HL-60 (cell line): ENCODE data around the gene ALK.
A peak's percentile ranks its signal among the peaks of the same experiment; 100 is the strongest.

Experiments used
- DNase-seq, 2 experiments: peaks; one replicate each; pipeline ENCODE4 v3.0.0-alpha.2; 2010 to 2020; ENCODE audit warnings: low read depth in 1 of 2, low spot score in 1 of 2
- H3K27ac ChIP-seq: fragments of 250-450 bp; sonication (Bioruptor Pico); replicated peaks from 2 replicates; pipeline ENCODE4 v1.5.1; 2020; ENCODE audit warnings: mild to moderate bottlenecking, moderate library complexity
- H3K27me3 ChIP-seq: fragments of 250-450 bp; sonication (Bioruptor Pico); 2 replicates; pipeline ENCODE4 v1.5.1; 2021; ENCODE audit warnings: mild to moderate bottlenecking, moderate library complexity; ENCODE audit not compliant: insufficient read depth, poor library complexity, severe bottlenecking
- H3K4me3 ChIP-seq: replicated peaks from 2 replicates; pipeline ENCODE4 v1.5.1; 2011; ENCODE audit warnings: mild to moderate bottlenecking, control low read depth, low read length; ENCODE audit not compliant: insufficient read depth
- GABPA ChIP-seq: IDR thresholded peaks from 2 replicates; pipeline ENCODE4 v1.6.1; 2012; ENCODE audit warnings: low read depth
- POLR2AphosphoS5 ChIP-seq: IDR thresholded peaks from 2 replicates; pipeline ENCODE4 v1.6.1; 2012; ENCODE audit warnings: low read depth
- REST ChIP-seq: IDR thresholded peaks from 2 replicates; pipeline ENCODE4 v1.6.1; 2012; ENCODE audit warnings: low read depth; ENCODE audit not compliant: insufficient replicate concordance
- SPI1 ChIP-seq: IDR thresholded peaks from 2 replicates; pipeline ENCODE4 v1.6.1; 2012; ENCODE audit warnings: low read depth, mild to moderate bottlenecking, borderline replicate concordance
- TF ChIP-seq, protein P1 (sequence below): IDR thresholded peaks from one replicate; pipeline ENCODE4 v1.5.1; 2011; ENCODE audit warnings: low read length, control low read depth, inconsistent platforms; ENCODE audit not compliant: insufficient read depth

ALK gene

GRCh38 chr2:29954316-29954715, 32.9 kb upstream of the ALK start:
- Histone ChIP-seq H3K4me3 (no peak overlapping the region), H3K27me3 (no peaks in the 10 kb centered on the region), H3K27ac (no peak overlapping the region)
- no peak for DNase-seq
- 0 out of 2 replicates have a peak, but pooled peaks have one; percentile 1 for TF ChIP-seq SPI1
- no peak for TF ChIP-seq POLR2AphosphoS5
- TF ChIP-seq, protein P1, sequence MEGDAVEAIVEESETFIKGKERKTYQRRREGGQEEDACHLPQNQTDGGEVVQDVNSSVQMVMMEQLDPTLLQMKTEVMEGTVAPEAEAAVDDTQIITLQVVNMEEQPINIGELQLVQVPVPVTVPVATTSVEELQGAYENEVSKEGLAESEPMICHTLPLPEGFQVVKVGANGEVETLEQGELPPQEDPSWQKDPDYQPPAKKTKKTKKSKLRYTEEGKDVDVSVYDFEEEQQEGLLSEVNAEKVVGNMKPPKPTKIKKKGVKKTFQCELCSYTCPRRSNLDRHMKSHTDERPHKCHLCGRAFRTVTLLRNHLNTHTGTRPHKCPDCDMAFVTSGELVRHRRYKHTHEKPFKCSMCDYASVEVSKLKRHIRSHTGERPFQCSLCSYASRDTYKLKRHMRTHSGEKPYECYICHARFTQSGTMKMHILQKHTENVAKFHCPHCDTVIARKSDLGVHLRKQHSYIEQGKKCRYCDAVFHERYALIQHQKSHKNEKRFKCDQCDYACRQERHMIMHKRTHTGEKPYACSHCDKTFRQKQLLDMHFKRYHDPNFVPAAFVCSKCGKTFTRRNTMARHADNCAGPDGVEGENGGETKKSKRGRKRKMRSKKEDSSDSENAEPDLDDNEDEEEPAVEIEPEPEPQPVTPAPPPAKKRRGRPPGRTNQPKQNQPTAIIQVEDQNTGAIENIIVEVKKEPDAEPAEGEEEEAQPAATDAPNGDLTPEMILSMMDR: no peak
- TF ChIP-seq GABPA: no peak

DNA sequence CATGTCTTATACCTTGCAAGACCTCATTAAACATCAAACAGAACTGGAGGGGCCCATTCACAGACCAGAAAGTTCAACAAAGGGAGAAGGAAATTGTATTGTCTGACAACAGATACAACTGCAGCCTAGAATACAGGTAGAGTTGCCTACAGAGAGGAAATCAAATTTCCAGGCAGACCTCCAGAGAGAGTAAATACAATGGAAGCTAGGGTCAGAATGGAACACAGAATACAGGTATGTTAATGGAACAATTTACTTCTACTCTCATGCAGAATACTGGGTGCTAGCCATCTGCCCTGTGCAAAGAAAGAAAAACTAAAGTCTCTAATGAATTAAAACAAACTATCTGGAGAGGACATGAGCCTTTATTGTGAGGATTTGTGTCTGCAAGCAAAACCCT, 31.6 kb upstream of the ALK start:
- DNase-seq: no peak
- H3K27ac ChIP-seq: no peak overlapping the region
- TF ChIP-seq POLR2AphosphoS5: no peak
- TF ChIP-seq SPI1: no peak
- TF ChIP-seq, protein P1: no peak
- no peak for TF ChIP-seq GABPA
- TF ChIP-seq REST: no peak

DNA sequence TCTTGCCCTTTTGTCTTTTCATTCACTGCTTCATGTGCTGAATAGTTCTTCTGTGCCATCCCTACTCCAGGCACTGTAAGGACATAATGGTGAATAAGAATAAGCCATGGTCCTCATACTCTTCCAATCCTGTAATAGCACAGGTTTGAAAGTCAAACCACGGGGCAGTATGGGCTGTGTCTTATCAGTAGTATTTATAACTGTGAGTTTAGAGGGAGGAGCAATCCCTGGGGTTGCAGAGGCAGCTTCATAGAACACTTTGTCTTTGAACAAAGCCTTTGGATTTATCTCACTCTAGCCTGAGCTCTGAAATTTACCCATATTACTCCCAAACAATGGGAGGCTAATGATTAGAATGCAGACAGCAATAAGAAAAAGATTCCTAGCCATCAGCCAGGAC, 30.2 kb upstream of the ALK start:
- DNase-seq: no peak
- Histone ChIP-seq H3K27me3 (no peaks in the 10 kb centered on the region), H3K4me3 (no peak overlapping the region), H3K27ac (no peak overlapping the region)
- no peak for TF ChIP-seq POLR2AphosphoS5
- no peak for TF ChIP-seq REST
- no peak for TF ChIP-seq SPI1
- TF ChIP-seq, protein P1: no peak
- no peak for TF ChIP-seq GABPA

More for the DNA sequence above, 31.6 kb upstream of the ALK start:
- Histone ChIP-seq H3K4me3 (no peak overlapping the region), H3K27me3 (no peaks in the 10 kb centered on the region)

DNA sequence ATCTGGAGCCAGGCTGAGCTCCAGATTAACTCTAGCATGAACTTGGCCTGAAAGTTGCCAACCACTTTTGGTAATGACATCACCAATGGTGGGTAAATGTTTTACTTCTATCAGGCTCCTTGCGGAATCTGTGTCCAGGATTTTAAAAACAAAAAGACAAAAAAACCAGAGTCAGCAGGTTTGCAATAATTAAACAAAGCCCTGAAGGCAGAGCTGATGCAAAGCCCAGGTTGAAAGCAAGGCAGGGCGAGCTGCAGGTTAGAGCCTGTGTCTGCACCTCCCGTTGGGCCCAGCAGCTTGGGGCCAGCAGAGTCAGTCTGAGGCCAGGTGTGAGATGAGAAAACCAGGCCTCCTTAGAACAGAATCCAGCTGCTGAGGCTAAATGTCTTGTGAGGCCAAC, 29.1 kb upstream of the ALK start:
- no peak for TF ChIP-seq REST
- TF ChIP-seq GABPA: no peak
- TF ChIP-seq, protein P1: no peak
- TF ChIP-seq POLR2AphosphoS5: no peak
- TF ChIP-seq SPI1: no peak
- Histone ChIP-seq H3K4me3 (no peak overlapping the region), H3K27ac (no peak overlapping the region), H3K27me3 (no peaks in the 10 kb centered on the region)
- DNase-seq: no peak
